ENCODE results near the gene TTLL3. TPM values are rescaled to one million over a fixed set of nuclear protein-coding genes. Genes with fewer than 3 reads are reported as not detected.

TTLL3 gene
- polyA plus RNA-seq, 3 donors, result 1.1 to 196 (median 1.8) TPM

DNA sequence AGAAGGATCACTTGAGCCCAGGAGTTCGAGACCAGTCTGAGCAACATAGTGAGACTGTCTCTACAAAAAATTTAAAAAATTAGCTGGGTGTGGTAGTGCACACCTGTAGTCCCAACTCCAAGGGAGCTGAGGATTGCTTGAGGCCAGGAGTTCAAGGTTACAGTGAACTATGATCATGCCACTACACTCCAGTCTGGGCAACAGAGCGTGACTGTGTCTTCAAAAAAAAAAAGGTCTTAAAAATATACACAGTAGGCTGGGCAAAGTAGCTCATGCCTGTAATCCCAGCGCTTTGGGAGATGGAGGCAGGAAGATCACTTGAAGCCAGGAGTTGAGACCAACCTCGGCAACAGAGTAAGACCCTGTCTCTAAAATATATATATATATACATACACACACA lies 29.2 kb upstream of the TTLL3 start:
- TF ChIP-seq, protein P1, sequence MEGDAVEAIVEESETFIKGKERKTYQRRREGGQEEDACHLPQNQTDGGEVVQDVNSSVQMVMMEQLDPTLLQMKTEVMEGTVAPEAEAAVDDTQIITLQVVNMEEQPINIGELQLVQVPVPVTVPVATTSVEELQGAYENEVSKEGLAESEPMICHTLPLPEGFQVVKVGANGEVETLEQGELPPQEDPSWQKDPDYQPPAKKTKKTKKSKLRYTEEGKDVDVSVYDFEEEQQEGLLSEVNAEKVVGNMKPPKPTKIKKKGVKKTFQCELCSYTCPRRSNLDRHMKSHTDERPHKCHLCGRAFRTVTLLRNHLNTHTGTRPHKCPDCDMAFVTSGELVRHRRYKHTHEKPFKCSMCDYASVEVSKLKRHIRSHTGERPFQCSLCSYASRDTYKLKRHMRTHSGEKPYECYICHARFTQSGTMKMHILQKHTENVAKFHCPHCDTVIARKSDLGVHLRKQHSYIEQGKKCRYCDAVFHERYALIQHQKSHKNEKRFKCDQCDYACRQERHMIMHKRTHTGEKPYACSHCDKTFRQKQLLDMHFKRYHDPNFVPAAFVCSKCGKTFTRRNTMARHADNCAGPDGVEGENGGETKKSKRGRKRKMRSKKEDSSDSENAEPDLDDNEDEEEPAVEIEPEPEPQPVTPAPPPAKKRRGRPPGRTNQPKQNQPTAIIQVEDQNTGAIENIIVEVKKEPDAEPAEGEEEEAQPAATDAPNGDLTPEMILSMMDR (IDR thresholded peaks at IDR 0.05), result no peak
- Mint-ChIP-seq H3K4me1 (peaks cover 64% of the 10 kb centered on the region), H3K9me3 (no peaks in the 10 kb centered on the region), H3K27ac (peak overlapping the region in 6 of 7 donors; percentile 31 to 99 (median 95)), H3K27me3 (ENCODE audit: low read depth in 3 of 3) (peaks cover 0 to 1% (median 0%) of the 10 kb centered on the region in 3 donors), H3K4me3 (no peak overlapping the region), H3K36me3 (peaks cover 33 to 44% of the 10 kb centered on the region in 2 donors)
- Histone ChIP-seq H4K20me1 (ENCODE audit: insufficient read depth, low read length) (no peaks in the 10 kb centered on the region), H3K4me2 (replicated peaks; ENCODE audit: extremely low read depth, low read length, poor library complexity, severe bottlenecking) (no peak overlapping the region), H2AFZ (ENCODE audit: insufficient read depth, low read depth, low read length, poor library complexity, severe bottlenecking) (no peak overlapping the region), H3K27me3 (ENCODE audit: control insufficient read depth in 2 of 2, insufficient read depth in 2 of 2, low read length in 2 of 2) (no peaks in the 10 kb centered on the region), H3K9ac (ENCODE audit: insufficient read depth, low read length, poor library complexity, severe bottlenecking) (peak overlapping the region; percentile 71), H3K36me3 (replicated peaks in 1 of 2; ENCODE audit: control insufficient read depth in 1 of 2, insufficient read depth in 2 of 2, low read length in 2 of 2) (peaks cover 21 to 31% of the 10 kb centered on the region in 2 donors), H3K4me3 (replicated peaks in 1 of 3; ENCODE audit: low read depth in 2 of 3, low read length in 3 of 3) (peak overlapping the region in 1 of 3 experiments; percentile 47), H3K27ac (ENCODE audit: low read depth in 1 of 2, low read length in 2 of 2) (peak overlapping the region; percentile 80 to 91), H3K9me3 (replicated peaks in 1 of 2; ENCODE audit: control insufficient read depth in 1 of 2, insufficient read depth in 1 of 2, low read length in 2 of 2) (no peaks in the 10 kb centered on the region), H3K4me1 (ENCODE audit: control insufficient read depth in 1 of 2, insufficient read depth in 2 of 2, low read length in 2 of 2) (peaks cover 61 to 63% of the 10 kb centered on the region in 2 donors), H3K79me2 (ENCODE audit: insufficient read depth, low read length) (peaks cover 4% of the 10 kb centered on the region)
- DNase-seq, result no peak
- intact Hi-C loops (cut with micrococcal nuclease), result no loop called here
- 92% methylated on average over 2 of the region's 4 CpGs for WGBS (ENCODE audit: insufficient coverage)

DNA sequence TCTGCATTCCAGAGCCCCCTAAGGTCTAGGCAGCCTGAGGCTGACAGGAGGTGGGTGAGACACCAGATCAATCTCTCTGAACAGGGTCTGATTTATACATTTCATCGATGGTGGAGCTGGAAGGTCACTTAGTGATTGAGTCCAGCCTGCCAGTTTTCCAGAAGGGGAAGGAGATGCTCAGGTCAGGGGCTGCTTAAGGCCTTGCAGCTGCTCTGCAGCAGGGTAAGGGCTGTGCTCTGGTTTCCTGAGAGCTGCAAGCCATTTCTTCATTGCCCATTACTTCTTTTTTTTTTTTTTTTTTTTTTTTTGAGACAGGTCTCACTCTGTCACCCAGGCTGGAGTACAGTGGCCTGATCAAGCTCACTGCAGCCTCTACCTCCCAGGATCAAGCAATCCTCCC lies 28.5 kb upstream of the TTLL3 start:
- peaks cover 6% of the 10 kb centered on the region for H3K79me2 ChIP-seq (ENCODE audit: insufficient read depth, low read length)
- peak overlapping the region; percentile 72 to 80 for H3K27ac ChIP-seq (ENCODE audit: low read depth in 1 of 2, low read length in 2 of 2)
- H3K27me3 Mint-ChIP-seq (ENCODE audit: low read depth in 3 of 3), result no peaks in the 10 kb centered on the region
- peaks cover 38 to 50% of the 10 kb centered on the region in 2 donors for H3K36me3 Mint-ChIP-seq
- peak overlapping the region in 1 of 2 donors; percentile 71 for H3K4me3 Mint-ChIP-seq
- no peaks in the 10 kb centered on the region for H4K20me1 ChIP-seq (ENCODE audit: insufficient read depth, low read length)
- peaks cover 64% of the 10 kb centered on the region for H3K4me1 Mint-ChIP-seq
- intact Hi-C loops (cut with micrococcal nuclease), result no loop called here
- no peak overlapping the region for H2AFZ ChIP-seq (ENCODE audit: insufficient read depth, low read depth, low read length, poor library complexity, severe bottlenecking)
- peak overlapping the region; percentile 16 for H3K9ac ChIP-seq (ENCODE audit: insufficient read depth, low read length, poor library complexity, severe bottlenecking)
- H3K27me3 ChIP-seq (ENCODE audit: control insufficient read depth in 2 of 2, insufficient read depth in 2 of 2, low read length in 2 of 2), result no peaks in the 10 kb centered on the region
- no CpG with 5 or more reads among the region's 1 CpG for WGBS (ENCODE audit: insufficient coverage)
- H3K36me3 ChIP-seq (replicated peaks in 1 of 2; ENCODE audit: control insufficient read depth in 1 of 2, insufficient read depth in 2 of 2, low read length in 2 of 2), result peaks cover 27 to 37% of the 10 kb centered on the region in 2 donors
- H3K4me3 ChIP-seq (replicated peaks in 1 of 3; ENCODE audit: low read depth in 2 of 3, low read length in 3 of 3), result peak overlapping the region in 1 of 3 experiments; percentile 32
- H3K9me3 ChIP-seq (replicated peaks in 1 of 2; ENCODE audit: control insufficient read depth in 1 of 2, insufficient read depth in 1 of 2, low read length in 2 of 2), result no peaks in the 10 kb centered on the region
- peak overlapping the region in 6 of 7 donors; percentile 58 to 93 (median 80) for H3K27ac Mint-ChIP-seq
- H3K4me1 ChIP-seq (ENCODE audit: control insufficient read depth in 1 of 2, insufficient read depth in 2 of 2, low read length in 2 of 2), result peaks cover 61 to 63% of the 10 kb centered on the region in 2 donors
- DNase-seq, result no peak
- TF ChIP-seq, protein P1 (IDR thresholded peaks at IDR 0.05), result no peak
- no peaks in the 10 kb centered on the region for H3K9me3 Mint-ChIP-seq
- peak overlapping the region; percentile 41 for H3K4me2 ChIP-seq (replicated peaks; ENCODE audit: extremely low read depth, low read length, poor library complexity, severe bottlenecking)

Data from CD14-positive monocyte (primary cell).